ENCODE data around the gene RFPL3. TPM values are rescaled to one million over a fixed set of nuclear protein-coding genes. Genes with fewer than 3 reads are reported as not detected.

RFPL3 gene
- total RNA-seq, 1 donor from 2014 or later = not detected

GRCh38 chr22:32323513-32324164, 34.0 kb upstream of the RFPL3 start:
- Histone ChIP-seq H3K27me3 (no peaks in the 10 kb centered on the region), H3K4me1 (no peaks in the 10 kb centered on the region), H3K9me3 (no peaks in the 10 kb centered on the region), H3K4me3 (no peak overlapping the region), H3K36me3 (no peaks in the 10 kb centered on the region), H3K27ac (no peak overlapping the region)
- peak; percentile 54 to 82 for DNase-seq (ENCODE audit: extremely low spot score in 2 of 2)
- TF ChIP-seq CTCF (IDR thresholded peaks at IDR 0.05) (no peak), POLR2A (IDR thresholded peaks at IDR 0.05) (no peak), POLR2AphosphoS5 (IDR thresholded peaks at IDR 0.05; ENCODE audit: insufficient read depth in 1 of 2, low read depth in 1 of 2) (no peak)
- intact Hi-C loops (cut with DNase I) = no loop called here

GRCh38 chr22:32324505-32325415, 32.9 kb upstream of the RFPL3 start:
- intact Hi-C loops (cut with DNase I) = no loop called here
- peak; percentile 78 to 93 for DNase-seq (ENCODE audit: extremely low spot score in 2 of 2)

GRCh38 chr22:32325416-32325801, 32.3 kb upstream of the RFPL3 start:
- intact Hi-C loops (cut with DNase I) = no loop called here
- peak in 1 of 2 donors; percentile 92 for DNase-seq (ENCODE audit: extremely low spot score in 2 of 2)
- Histone ChIP-seq H3K27ac (no peak overlapping the region), H3K9me3 (no peaks in the 10 kb centered on the region), H3K27me3 (no peaks in the 10 kb centered on the region), H3K4me3 (no peak overlapping the region), H3K36me3 (no peaks in the 10 kb centered on the region), H3K4me1 (no peaks in the 10 kb centered on the region)
- TF ChIP-seq CTCF (IDR thresholded peaks at IDR 0.05) (no peak), POLR2AphosphoS5 (IDR thresholded peaks at IDR 0.05; ENCODE audit: insufficient read depth in 1 of 2, low read depth in 1 of 2) (no peak), POLR2A (IDR thresholded peaks at IDR 0.05) (no peak)

More at GRCh38 chr22:32324505-32325415, 32.9 kb upstream of the RFPL3 start:
- TF ChIP-seq POLR2AphosphoS5 (IDR thresholded peaks at IDR 0.05; ENCODE audit: insufficient read depth in 1 of 2, low read depth in 1 of 2) (no peak), POLR2A (IDR thresholded peaks at IDR 0.05) (no peak)
- H3K27me3 ChIP-seq = no peaks in the 10 kb centered on the region
- H3K4me1 ChIP-seq = no peaks in the 10 kb centered on the region
- no peaks in the 10 kb centered on the region for H3K36me3 ChIP-seq
- H3K4me3 ChIP-seq = no peak overlapping the region
- no peaks in the 10 kb centered on the region for H3K9me3 ChIP-seq
- H3K27ac ChIP-seq = no peak overlapping the region

- peak; percentile 49 to 87 for DNase-seq (ENCODE audit: extremely low spot score in 2 of 2)
- no peaks in the 10 kb centered on the region for H3K36me3 ChIP-seq
- no peak for TF ChIP-seq POLR2AphosphoS5 (IDR thresholded peaks at IDR 0.05; ENCODE audit: insufficient read depth in 1 of 2, low read depth in 1 of 2)
- no peak for TF ChIP-seq POLR2A (IDR thresholded peaks at IDR 0.05)
- TF ChIP-seq CTCF (IDR thresholded peaks at IDR 0.05) = no peak
- no peaks in the 10 kb centered on the region for H3K9me3 ChIP-seq
- H3K4me3 ChIP-seq = no peak overlapping the region
- intact Hi-C loops (cut with DNase I) = no loop called here
- no peaks in the 10 kb centered on the region for H3K27me3 ChIP-seq
- no peaks in the 10 kb centered on the region for H3K4me1 ChIP-seq
- H3K27ac ChIP-seq = no peak overlapping the region
These were observed 31.8 kb upstream of the RFPL3 start for GRCh38 chr22:32325811-32326237.

GRCh38 chr22:32326647-32327046, 31.0 kb upstream of the RFPL3 start:
- DNase-seq (ENCODE audit: extremely low spot score in 2 of 2) = peak in 1 of 2 donors; percentile 67
- no peaks in the 10 kb centered on the region for H3K27me3 ChIP-seq
- no peaks in the 10 kb centered on the region for H3K36me3 ChIP-seq
- no peaks in the 10 kb centered on the region for H3K9me3 ChIP-seq
- no peak overlapping the region for H3K4me3 ChIP-seq
- no peak for TF ChIP-seq POLR2AphosphoS5 (IDR thresholded peaks at IDR 0.05; ENCODE audit: insufficient read depth in 1 of 2, low read depth in 1 of 2)
- TF ChIP-seq POLR2A (IDR thresholded peaks at IDR 0.05) = no peak
- TF ChIP-seq CTCF (IDR thresholded peaks at IDR 0.05) = no peak
- no peak overlapping the region for H3K27ac ChIP-seq
- no peaks in the 10 kb centered on the region for H3K4me1 ChIP-seq
- intact Hi-C loops (cut with DNase I) = no loop called here
